ENCODE results near the gene HSPA12A. TPM values are rescaled to one million over a fixed set of nuclear protein-coding genes. Genes with fewer than 3 reads are reported as not detected.

The HSPA12A gene
- total and polyA plus RNA-seq, 2 of the 13 experiments (the other 11 are each of a cell fraction or from before 2014, with no cell fraction given): 6.4 to 13.6 TPM

DNA sequence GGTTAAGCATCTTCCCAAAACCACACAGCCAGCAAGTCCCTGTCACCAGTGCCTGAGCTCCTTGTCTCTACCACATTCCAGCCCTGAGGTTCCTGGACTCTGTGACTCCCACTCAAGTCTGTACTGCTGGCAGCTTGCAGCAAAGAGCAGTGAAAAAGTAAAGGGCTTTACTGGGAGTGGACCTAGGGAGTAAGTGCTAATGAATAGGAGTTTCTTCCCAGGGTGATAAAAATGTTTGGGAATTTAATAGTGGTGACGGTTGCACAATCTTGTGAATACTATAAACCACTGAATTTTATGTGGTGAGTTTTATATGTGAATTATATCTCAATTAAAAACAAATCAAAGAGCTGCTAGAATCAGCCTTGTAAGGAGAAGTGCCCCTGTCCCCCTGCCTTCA is 22.6 kb downstream of the HSPA12A start:
- TF ChIP-seq ZNF768 (CRISPR knock-in tag; IDR thresholded peaks at IDR 0.05) (peak; percentile 64; the same call in 1 of the 2 replicates), RCOR2 (CRISPR knock-in tag; IDR thresholded peaks at IDR 0.05) (0 out of 2 replicates have a peak, but pooled peaks have one; percentile 1), RXRA (CRISPR knock-in tag; IDR thresholded peaks at IDR 0.05) (no peak)
- Histone ChIP-seq H3K36me3 (replicated peaks in 1 of 2; ENCODE audit: control insufficient read depth in 1 of 2, insufficient read depth in 2 of 2, low read length in 2 of 2) (no peaks in the 10 kb centered on the region; a peak in 1 of 5 replicates), H3K4me3 (replicated peaks in 1 of 3; ENCODE audit: insufficient read depth in 1 of 3, low read depth in 2 of 3, low read length in 3 of 3) (no peak overlapping the region), H3K9me3 (ENCODE audit: low read length) (no peaks in the 10 kb centered on the region), H3K27ac (ENCODE audit: extremely low read length, insufficient read depth, low read length) (no peak overlapping the region), H4K20me1 (ENCODE audit: insufficient read depth, low read length) (no peaks in the 10 kb centered on the region), H3K4me1 (ENCODE audit: insufficient read depth, low read length) (peaks cover 51% of the 10 kb centered on the region), H3K27me3 (ENCODE audit: control insufficient read depth in 1 of 2, insufficient read depth in 2 of 2, low read length in 2 of 2) (no peaks in the 10 kb centered on the region), H3K79me2 (ENCODE audit: insufficient read depth, low read length) (no peaks in the 10 kb centered on the region), H3K4me2 (ENCODE audit: low read depth, low read length) (peak overlapping the region; percentile 76), H3K9ac (ENCODE audit: insufficient read depth, low read depth, low read length) (no peak overlapping the region), H2AFZ (ENCODE audit: low read length) (no peak overlapping the region)
- 89% methylated on average over 1 of the region's 1 CpG for WGBS (ENCODE audit: low lambda C conversion rate)
- DNase-seq (ENCODE audit: low spot score) (no peak), FAIRE-seq (no peak), ATAC-seq (no peak)
- ChIA-PET CTCF (ENCODE audit: low intra/inter-chr PET ratio, low total read pairs) (no interaction called here), POLR2A (no interaction called here)
- intact Hi-C loops (cut with micrococcal nuclease; ENCODE audit: unreplicated experiment) (no loop called here), in situ Hi-C loops (cut with HindIII; ENCODE audit: extremely low pct_ligation_motif_present, low pct_unique_long_range_greater_than_20kb) (no loop called here)
- BruUV-seq (replicated peaks): no TSS peak

GRCh38 chr10:116718058-116718457 is 24.3 kb downstream of the HSPA12A start:
- CTCF ChIA-PET (ENCODE audit: low intra/inter-chr PET ratio, low total read pairs): no interaction called here

More at GRCh38 chr10:116718058-116718457, 24.3 kb downstream of the HSPA12A start:
- DNase-seq (ENCODE audit: low spot score) (no peak), FAIRE-seq (no peak), ATAC-seq (no peak)
- BruUV-seq (replicated peaks): no TSS peak
- TF ChIP-seq HCFC1 (IDR thresholded peaks at IDR 0.05; ENCODE audit: low read depth, low read length) (no peak), ZBTB33 (CRISPR knock-in tag; IDR thresholded peaks at IDR 0.05) (no peak), NFE2L2 (IDR thresholded peaks at IDR 0.05; ENCODE audit: low read length) (no peak), BORCS8-MEF2B (CRISPR knock-in tag; IDR thresholded peaks at IDR 0.05) (no peak), NAIF1 (CRISPR knock-in tag; IDR thresholded peaks at IDR 0.05; ENCODE audit: borderline replicate concordance) (no peak)
- Histone ChIP-seq H3K4me3 (replicated peaks in 1 of 3; ENCODE audit: insufficient read depth in 1 of 3, low read depth in 2 of 3, low read length in 3 of 3) (no peak overlapping the region), H3K9me3 (ENCODE audit: low read length) (no peaks in the 10 kb centered on the region), H3K9ac (ENCODE audit: insufficient read depth, low read depth, low read length) (no peak overlapping the region), H2AFZ (ENCODE audit: low read length) (no peak overlapping the region), H3K27ac (ENCODE audit: extremely low read length, insufficient read depth, low read length) (no peak overlapping the region), H3K4me1 (ENCODE audit: insufficient read depth, low read length) (peaks cover 41% of the 10 kb centered on the region), H3K36me3 (replicated peaks in 1 of 2; ENCODE audit: control insufficient read depth in 1 of 2, insufficient read depth in 2 of 2, low read length in 2 of 2) (no peaks in the 10 kb centered on the region), H3K79me2 (ENCODE audit: insufficient read depth, low read length) (no peaks in the 10 kb centered on the region), H3K27me3 (ENCODE audit: control insufficient read depth in 1 of 2, insufficient read depth in 2 of 2, low read length in 2 of 2) (no peaks in the 10 kb centered on the region), H3K4me2 (ENCODE audit: low read depth, low read length) (no peak overlapping the region), H4K20me1 (ENCODE audit: insufficient read depth, low read length) (no peaks in the 10 kb centered on the region)
- in situ Hi-C loops (cut with HindIII; ENCODE audit: extremely low pct_ligation_motif_present, low pct_unique_long_range_greater_than_20kb): no loop called here
- WGBS (ENCODE audit: low lambda C conversion rate): 75% methylated on average over 2 of the region's 2 CpGs
- POLR2A ChIA-PET: no interaction called here
- intact Hi-C loops (cut with micrococcal nuclease; ENCODE audit: unreplicated experiment): no loop called here
